ENCODE measurements around the gene IL1RAP.
"Not testable (repeated sequence)": the region's sequence is repeated elsewhere in the genome, so short reads cannot be mapped to it uniquely, and the experiment has no call there.

The IL1RAP gene

GRCh38 chr3:190514413-190515153 lies 698 bp downstream of the IL1RAP start:
- peak in 1 of 2 experiments; percentile 35 for DNase-seq

GRCh38 chr3:190516416-190516815 lies 2.5 kb downstream of the IL1RAP start:
- no peak for DNase-seq

GRCh38 chr3:190517687-190518086 lies 3.8 kb downstream of the IL1RAP start:
- DNase-seq = no peak

- DNase-seq = not testable (repeated sequence)
Measured at GRCh38 chr3:190518531-190518930, 4.6 kb downstream of the IL1RAP start.

GRCh38 chr3:190519886-190520285 lies 6.0 kb downstream of the IL1RAP start:
- no peak for DNase-seq

GRCh38 chr3:190521998-190522397 lies 8.1 kb downstream of the IL1RAP start:
- no peak for DNase-seq

- DNase-seq = no peak
Measured at GRCh38 chr3:190522621-190523222, 8.8 kb downstream of the IL1RAP start.

GRCh38 chr3:190524942-190525341 lies 11.1 kb downstream of the IL1RAP start:
- no peak for DNase-seq

- DNase-seq = no peak
Measured at GRCh38 chr3:190525634-190526033, 11.7 kb downstream of the IL1RAP start.

- no peak for DNase-seq
Measured at GRCh38 chr3:190526787-190527762, 13.2 kb downstream of the IL1RAP start.

GRCh38 chr3:190528706-190529105 lies 14.8 kb downstream of the IL1RAP start:
- DNase-seq = no peak

- DNase-seq = no peak
Measured at GRCh38 chr3:190531406-190531805, 17.5 kb downstream of the IL1RAP start.

- no peak for DNase-seq
Measured at GRCh38 chr3:190532731-190533203, 18.9 kb downstream of the IL1RAP start.

- no peak for DNase-seq
Measured at GRCh38 chr3:190533511-190534281, 19.8 kb downstream of the IL1RAP start.

GRCh38 chr3:190534386-190534785 lies 20.5 kb downstream of the IL1RAP start:
- no peak for DNase-seq

GRCh38 chr3:190534986-190535385 lies 21.1 kb downstream of the IL1RAP start:
- DNase-seq = no peak

GRCh38 chr3:190537146-190537545 lies 23.3 kb downstream of the IL1RAP start:
- no peak for DNase-seq

- DNase-seq = no peak
Measured at GRCh38 chr3:190538288-190538687, 24.4 kb downstream of the IL1RAP start.

- DNase-seq = no peak
Measured at GRCh38 chr3:190539526-190539925, 25.6 kb downstream of the IL1RAP start.

- DNase-seq = no peak
Measured at GRCh38 chr3:190541008-190541407, 27.1 kb downstream of the IL1RAP start.

- no peak for DNase-seq
Measured at GRCh38 chr3:190541560-190541959, 27.7 kb downstream of the IL1RAP start.

GRCh38 chr3:190542846-190543245 lies 29.0 kb downstream of the IL1RAP start:
- no peak for DNase-seq

GRCh38 chr3:190543671-190544070 lies 29.8 kb downstream of the IL1RAP start:
- no peak for DNase-seq
